Fibroblast of skin of left quadriceps (primary cell): ENCODE data around the gene JAZF1.

Source experiments
- DNase-seq, 2 experiments: peaks; one replicate each; pipeline ENCODE4 v3.0.0-alpha.2; 2013; ENCODE audit warnings: low read depth in 2 of 2

JAZF1 gene

DNA sequence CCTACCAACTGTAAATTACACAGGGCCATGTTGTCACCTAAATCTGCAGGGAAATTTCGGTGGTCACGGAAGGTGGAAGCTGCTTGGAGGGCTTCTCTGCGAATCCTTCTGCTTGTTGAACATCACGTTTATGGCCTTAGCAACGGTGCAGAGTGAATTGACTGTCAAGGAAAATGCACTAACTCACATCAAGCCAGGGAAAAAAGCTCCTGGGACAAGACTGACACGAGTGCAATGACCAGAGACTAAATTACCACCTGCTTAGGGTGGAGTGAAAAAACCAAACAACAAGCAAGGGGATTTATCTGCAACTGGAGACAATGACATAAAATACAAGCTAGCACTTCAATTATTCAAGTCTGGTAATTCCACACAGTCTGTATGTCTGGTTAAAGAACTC lies 211.2 kb downstream of the JAZF1 start:
- DNase-seq = no peak

GRCh38 chr7:27967639-27968038 lies 213.0 kb downstream of the JAZF1 start:
- DNase-seq = no peak

- DNase-seq = no peak
These were observed 214.3 kb downstream of the JAZF1 start for GRCh38 chr7:27966219-27966780.

DNA sequence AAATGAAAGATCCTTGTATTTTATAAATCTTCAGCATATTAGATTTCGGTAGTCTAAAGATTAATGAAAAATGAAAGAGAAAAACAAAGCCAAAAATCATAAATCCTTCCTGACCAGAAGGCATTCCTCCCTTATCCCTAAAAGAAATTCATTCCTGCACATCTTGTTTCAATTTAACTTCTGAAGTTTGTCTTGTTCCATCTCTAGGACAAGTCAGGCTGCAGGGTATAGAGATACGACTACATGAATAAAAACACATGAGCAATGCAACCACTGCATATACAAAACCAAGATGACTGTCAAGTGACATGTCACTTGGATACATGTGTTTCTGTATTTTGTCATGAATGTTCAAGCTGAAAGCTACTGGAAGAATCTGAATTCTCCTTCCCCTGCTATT lies 214.9 kb downstream of the JAZF1 start:
- peak; percentile 38 to 42 for DNase-seq

- DNase-seq = no peak
These were observed 215.8 kb downstream of the JAZF1 start for GRCh38 chr7:27964820-27965219.

DNA sequence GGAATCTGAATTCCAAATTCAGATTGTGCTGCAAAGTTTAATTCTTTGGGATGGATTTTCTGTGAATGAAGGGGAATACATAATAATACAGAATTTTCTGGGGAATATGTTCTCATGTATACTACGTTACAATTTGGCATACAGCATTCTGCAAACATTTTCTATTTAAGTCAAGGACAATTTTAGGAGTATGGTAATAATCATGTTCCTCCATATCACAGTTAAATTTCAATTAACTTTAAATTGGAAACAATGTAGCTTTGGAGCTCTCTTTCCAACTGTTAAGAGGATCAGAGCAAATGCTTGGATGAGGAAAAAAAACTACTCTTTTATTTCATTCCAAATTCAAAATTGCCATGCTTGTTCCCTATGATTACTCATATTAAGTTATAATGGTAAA lies 217.5 kb downstream of the JAZF1 start:
- DNase-seq = no peak

- no peak for DNase-seq
These were observed 218.3 kb downstream of the JAZF1 start for GRCh38 chr7:27962273-27962672.

DNA sequence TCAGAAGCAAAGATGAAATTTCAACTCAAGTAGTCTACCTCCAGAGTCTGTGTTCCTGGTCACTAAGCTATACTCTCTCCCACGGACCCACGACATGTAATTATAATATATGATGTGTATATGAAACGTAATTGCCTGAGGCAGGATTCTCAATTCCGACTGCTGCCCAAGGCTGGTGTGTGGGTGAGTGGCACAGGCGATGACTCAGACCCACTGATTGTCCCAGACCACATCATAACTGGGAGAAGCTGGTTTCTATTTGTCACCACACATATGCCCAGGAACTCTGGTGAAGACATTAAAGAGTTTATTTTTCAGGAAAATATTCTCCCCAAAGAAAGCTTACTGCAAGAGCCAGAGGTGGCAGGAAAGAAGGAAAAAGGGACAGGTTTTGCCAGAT lies 219.3 kb downstream of the JAZF1 start:
- DNase-seq = no peak

- no peak for DNase-seq
These were observed 220.2 kb downstream of the JAZF1 start for GRCh38 chr7:27960415-27960814.

- no peak for DNase-seq
These were observed 221.6 kb downstream of the JAZF1 start for GRCh38 chr7:27958933-27959548.

DNA sequence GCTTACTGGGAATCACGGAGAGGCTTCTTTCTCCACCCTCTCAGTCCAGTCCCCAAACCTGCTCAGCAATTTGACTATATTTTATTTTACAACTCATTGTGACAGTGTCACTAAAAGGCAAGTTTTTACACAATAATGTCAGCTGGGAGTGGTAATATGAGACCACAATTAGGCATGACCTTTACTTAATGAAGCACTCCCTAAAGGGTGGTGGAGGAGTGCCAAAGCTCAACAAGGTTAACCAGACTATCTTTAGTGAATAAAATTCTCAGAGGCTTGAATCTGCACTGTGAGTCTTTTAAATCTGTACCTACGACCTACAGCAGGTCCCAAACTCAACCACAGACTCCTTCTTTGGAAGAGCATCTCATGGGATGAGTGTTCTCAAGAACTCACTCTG lies 225.0 kb downstream of the JAZF1 start:
- no peak for DNase-seq

DNA sequence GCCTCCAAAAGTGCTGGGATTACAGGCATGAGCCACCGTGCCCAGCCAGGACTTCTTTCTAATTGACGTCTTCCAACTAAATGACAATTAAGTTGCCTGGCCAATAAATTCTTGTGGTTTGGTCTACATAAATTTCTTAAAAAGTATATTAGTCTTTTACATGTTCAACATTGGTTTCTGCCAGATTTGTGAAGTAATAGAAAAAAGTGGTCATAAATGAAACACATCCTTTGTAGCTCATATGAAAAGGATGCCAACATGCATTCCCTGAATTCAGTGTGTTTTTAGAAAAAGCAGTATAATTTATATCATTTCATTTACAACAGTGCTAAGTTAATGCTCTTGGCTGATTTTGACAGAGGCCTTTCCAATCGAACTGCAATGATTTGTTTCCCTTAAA lies 225.6 kb downstream of the JAZF1 start:
- DNase-seq = no peak

DNA sequence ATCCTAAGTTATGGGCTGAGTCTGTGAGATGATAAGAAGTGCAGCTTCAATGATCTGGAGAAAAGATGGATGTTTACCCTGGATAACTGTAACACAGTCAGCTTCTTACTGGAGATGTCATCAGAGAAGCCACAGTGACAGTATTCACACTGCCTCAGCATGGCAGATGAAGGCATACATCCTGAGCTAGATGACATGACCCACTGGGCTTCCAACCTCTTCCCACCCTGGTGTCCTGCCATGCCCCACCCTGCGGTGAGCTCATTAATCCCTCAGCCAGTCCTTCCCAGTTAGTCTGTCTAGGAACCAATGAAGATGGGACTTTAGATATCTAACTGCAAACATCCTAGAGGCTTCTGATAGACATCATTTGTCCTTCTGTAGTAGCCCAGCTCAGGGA lies 226.8 kb downstream of the JAZF1 start:
- DNase-seq = no peak

- no peak for DNase-seq
These were observed 227.2 kb downstream of the JAZF1 start for GRCh38 chr7:27953361-27953760.

DNA sequence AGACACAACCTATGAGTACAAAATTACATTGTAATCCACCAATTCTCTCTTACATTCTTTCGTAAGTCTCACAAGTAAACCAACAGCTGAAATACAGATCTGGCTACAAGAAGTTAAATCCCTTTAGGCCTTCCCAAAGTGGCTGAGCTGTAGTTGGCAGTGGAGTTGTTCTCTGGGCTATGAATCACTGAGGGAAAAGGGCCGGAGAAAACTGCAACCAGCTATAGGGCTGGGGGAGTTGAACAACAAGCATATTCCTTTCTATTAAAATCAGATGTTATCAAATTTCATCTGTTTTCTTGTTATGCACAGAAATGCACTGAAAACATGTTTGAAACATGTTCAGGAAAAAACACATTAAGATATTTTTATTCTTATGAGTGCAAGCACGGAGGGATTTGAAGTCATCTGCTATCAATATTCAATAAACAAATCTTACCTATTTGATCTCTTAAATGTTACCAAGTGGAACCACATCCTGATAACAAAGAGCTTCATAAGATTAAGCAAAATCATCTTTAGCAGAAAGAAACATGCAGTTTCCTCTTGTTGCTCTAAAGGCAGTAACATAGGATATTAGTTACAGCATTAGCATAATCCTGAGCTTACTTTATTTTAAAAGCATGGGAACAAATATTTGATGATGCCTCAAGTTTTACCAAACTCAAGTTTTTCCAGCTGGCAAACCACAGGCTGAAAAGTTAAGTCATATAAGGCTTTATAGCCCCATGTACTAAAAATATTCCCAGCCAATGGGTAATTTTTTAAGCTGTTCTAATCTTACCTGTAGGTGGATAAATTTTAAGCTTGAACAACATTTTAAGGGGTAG lies 227.9 kb downstream of the JAZF1 start:
- peak; percentile 81 for DNase-seq

- no peak for DNase-seq
These were observed 230.5 kb downstream of the JAZF1 start for GRCh38 chr7:27950123-27950522.

GRCh38 chr7:27948861-27949260 lies 231.7 kb downstream of the JAZF1 start:
- no peak for DNase-seq

GRCh38 chr7:27947586-27948278 lies 232.9 kb downstream of the JAZF1 start:
- DNase-seq = no peak

DNA sequence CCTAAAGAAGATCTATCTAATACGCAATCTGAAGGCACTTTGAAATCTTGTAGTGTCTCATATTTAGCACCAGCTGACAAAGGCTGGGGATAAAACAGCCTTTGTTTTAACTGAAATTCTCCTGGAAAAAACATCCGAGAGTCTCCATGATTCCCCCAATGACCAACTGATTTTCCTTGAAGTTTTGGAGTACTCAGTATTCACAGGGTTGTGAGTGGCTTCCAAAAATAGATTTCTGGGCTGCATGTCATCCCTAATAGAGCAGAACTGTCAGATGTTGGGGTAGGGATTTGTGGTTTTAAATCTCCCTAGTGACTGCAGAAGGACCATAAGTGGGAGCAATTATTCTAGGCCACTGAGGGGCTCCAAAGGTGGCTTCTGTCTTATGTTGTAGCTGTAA lies 234.2 kb downstream of the JAZF1 start:
- no peak for DNase-seq

- no peak for DNase-seq
These were observed 235.4 kb downstream of the JAZF1 start for GRCh38 chr7:27945058-27945795.

- DNase-seq = no peak
These were observed 236.0 kb downstream of the JAZF1 start for GRCh38 chr7:27944643-27945042.

DNA sequence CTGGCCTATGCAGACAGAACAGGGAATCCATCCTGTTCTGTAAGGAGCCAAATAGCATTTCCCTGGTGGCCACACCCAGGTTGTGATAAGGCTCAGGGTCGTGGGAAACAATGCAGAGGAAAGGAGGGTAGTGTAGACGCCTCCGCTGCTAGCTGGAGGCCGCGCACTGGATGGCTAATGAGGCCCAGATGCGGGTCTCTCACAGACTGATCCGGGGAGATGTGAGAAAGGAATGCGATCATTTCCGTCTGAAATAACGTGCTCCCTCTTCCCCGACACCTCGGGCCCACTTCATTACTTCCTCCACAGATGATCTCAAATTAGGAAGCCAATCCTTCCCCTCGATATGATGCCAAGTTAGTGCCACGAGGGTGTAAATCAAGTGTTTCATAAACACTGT lies 237.4 kb downstream of the JAZF1 start:
- peak; percentile 60 to 65 for DNase-seq
